BE2C (cell line): ENCODE results near the gene SNX17.

ENCODE experiments used
- DNase-seq: peaks from one replicate; pipeline ENCODE4 v3.0.0-alpha.2; 2020
- H3K27me3 ChIP-seq: fragments of 250-450 bp; sonication (Bioruptor Pico); 2 replicates; pipeline ENCODE4 v1.5.1; 2020; ENCODE audit warnings: mild to moderate bottlenecking
- H3K36me3 ChIP-seq: fragments of 250-450 bp; sonication (Bioruptor Pico); 2 replicates; pipeline ENCODE4 v1.5.1; 2020; ENCODE audit warnings: mild to moderate bottlenecking
- H3K4me1 ChIP-seq: fragments of 250-450 bp; sonication (Bioruptor Pico); 2 replicates; pipeline ENCODE4 v1.5.1; 2020
- H3K4me3 ChIP-seq: 2 replicates; pipeline ENCODE4 v1.5.1; 2011; ENCODE audit warnings: low read depth, low read length
- H3K9me3 ChIP-seq: fragments of 250-450 bp; sonication (Bioruptor Pico); 2 replicates; pipeline ENCODE4 v1.5.1; 2020
- CTCF ChIP-seq: IDR thresholded peaks from 2 replicates; pipeline ENCODE4 v1.5.1; 2012; ENCODE audit warnings: mild to moderate bottlenecking, low read depth, low read length

SNX17 gene

GRCh38 chr2:27378809-27379290 lies 8.4 kb downstream of the SNX17 start:
- DNase-seq, result no peak
- no peak for TF ChIP-seq CTCF
- Histone ChIP-seq H3K4me3 (peak overlapping the region; percentile 92), H3K9me3 (no peaks in the 10 kb centered on the region), H3K4me1 (no peaks in the 10 kb centered on the region), H3K36me3 (peaks cover 65% of the 10 kb centered on the region), H3K27me3 (no peaks in the 10 kb centered on the region)

GRCh38 chr2:27379383-27379835 lies 9.0 kb downstream of the SNX17 start:
- no peaks in the 10 kb centered on the region for H3K9me3 ChIP-seq
- no peak for TF ChIP-seq CTCF
- no peaks in the 10 kb centered on the region for H3K4me1 ChIP-seq
- DNase-seq, result no peak
- H3K4me3 ChIP-seq, result peak overlapping the region; percentile 92
- peaks cover 67% of the 10 kb centered on the region for H3K36me3 ChIP-seq
- no peaks in the 10 kb centered on the region for H3K27me3 ChIP-seq

- TF ChIP-seq CTCF, result no peak
Measured at GRCh38 chr2:27379836-27380625, 9.6 kb downstream of the SNX17 start.

GRCh38 chr2:27380626-27381545 lies 10.5 kb downstream of the SNX17 start, which contains the start of gene ZNF513:
Gene ZNF513 (minus strand): TSS chr2:27380734. CDS start chr2:27380526, 208 bp downstream.
- no peaks in the 10 kb centered on the region for H3K4me1 ChIP-seq
- H3K9me3 ChIP-seq, result no peaks in the 10 kb centered on the region
- peak; percentile 98 for DNase-seq
- no peaks in the 10 kb centered on the region for H3K27me3 ChIP-seq
- peak within 1 kb of the TSS; percentile 92 for H3K4me3 ChIP-seq
- H3K36me3 ChIP-seq, result peaks cover 70% of the 10 kb centered on the region
- TF ChIP-seq CTCF, result no peak

More at GRCh38 chr2:27379836-27380625, 9.6 kb downstream of the SNX17 start:
- Histone ChIP-seq H3K4me1 (no peaks in the 10 kb centered on the region), H3K9me3 (no peaks in the 10 kb centered on the region), H3K4me3 (peak overlapping the region; percentile 92), H3K27me3 (no peaks in the 10 kb centered on the region), H3K36me3 (peaks cover 70% of the 10 kb centered on the region)
- no peak for DNase-seq

- no peak for TF ChIP-seq CTCF
- DNase-seq, result no peak
- H3K36me3 ChIP-seq, result peaks cover 68% of the 10 kb centered on the region
- H3K4me3 ChIP-seq, result peak overlapping the region; percentile 92
- H3K27me3 ChIP-seq, result no peaks in the 10 kb centered on the region
- no peaks in the 10 kb centered on the region for H3K9me3 ChIP-seq
- H3K4me1 ChIP-seq, result no peaks in the 10 kb centered on the region
Measured at GRCh38 chr2:27381577-27382181, 11.3 kb downstream of the SNX17 start.
